ENCODE measurements around the gene TBX5. TPM values are rescaled to one million over a fixed set of nuclear protein-coding genes. Genes with fewer than 3 reads are reported as not detected.

TBX5 gene
- polyA plus RNA-seq, 1 of the 3 experiments (the other 2 are of a cell fraction), result not detected

DNA sequence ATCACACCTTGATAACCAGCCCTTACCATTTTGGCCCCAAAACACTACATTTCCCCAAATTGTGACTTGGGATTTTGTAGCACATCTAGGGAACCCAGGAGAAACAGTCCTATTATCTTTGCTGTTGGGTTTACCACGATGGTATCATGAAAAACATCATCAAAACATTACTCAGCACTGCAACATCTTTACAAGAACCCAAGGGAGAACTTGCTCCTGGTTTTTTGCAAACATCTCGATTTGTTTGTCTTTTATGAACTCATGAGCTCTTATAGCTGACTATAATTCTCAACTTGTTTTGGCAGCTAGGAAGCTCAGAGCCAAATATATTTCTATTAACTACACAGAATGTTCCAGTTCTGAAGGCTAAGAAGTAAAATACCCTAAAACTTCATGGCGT is 65.7 kb downstream of the TBX5 start:
- ChIA-PET CTCF (no interaction called here), POLR2A (no interaction called here)
- TF ChIP-seq, protein P1, sequence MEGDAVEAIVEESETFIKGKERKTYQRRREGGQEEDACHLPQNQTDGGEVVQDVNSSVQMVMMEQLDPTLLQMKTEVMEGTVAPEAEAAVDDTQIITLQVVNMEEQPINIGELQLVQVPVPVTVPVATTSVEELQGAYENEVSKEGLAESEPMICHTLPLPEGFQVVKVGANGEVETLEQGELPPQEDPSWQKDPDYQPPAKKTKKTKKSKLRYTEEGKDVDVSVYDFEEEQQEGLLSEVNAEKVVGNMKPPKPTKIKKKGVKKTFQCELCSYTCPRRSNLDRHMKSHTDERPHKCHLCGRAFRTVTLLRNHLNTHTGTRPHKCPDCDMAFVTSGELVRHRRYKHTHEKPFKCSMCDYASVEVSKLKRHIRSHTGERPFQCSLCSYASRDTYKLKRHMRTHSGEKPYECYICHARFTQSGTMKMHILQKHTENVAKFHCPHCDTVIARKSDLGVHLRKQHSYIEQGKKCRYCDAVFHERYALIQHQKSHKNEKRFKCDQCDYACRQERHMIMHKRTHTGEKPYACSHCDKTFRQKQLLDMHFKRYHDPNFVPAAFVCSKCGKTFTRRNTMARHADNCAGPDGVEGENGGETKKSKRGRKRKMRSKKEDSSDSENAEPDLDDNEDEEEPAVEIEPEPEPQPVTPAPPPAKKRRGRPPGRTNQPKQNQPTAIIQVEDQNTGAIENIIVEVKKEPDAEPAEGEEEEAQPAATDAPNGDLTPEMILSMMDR (IDR thresholded peaks at IDR 0.05), result no peak
- TF ChIP-seq, protein P2, sequence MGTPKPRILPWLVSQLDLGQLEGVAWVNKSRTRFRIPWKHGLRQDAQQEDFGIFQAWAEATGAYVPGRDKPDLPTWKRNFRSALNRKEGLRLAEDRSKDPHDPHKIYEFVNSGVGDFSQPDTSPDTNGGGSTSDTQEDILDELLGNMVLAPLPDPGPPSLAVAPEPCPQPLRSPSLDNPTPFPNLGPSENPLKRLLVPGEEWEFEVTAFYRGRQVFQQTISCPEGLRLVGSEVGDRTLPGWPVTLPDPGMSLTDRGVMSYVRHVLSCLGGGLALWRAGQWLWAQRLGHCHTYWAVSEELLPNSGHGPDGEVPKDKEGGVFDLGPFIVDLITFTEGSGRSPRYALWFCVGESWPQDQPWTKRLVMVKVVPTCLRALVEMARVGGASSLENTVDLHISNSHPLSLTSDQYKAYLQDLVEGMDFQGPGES (IDR thresholded peaks at IDR 0.05; ENCODE audit: low read depth, low read length), result no peak
- TF ChIP-seq RCOR1 (IDR thresholded peaks at IDR 0.05; ENCODE audit: low read length), result no peak
- no peak for TF ChIP-seq YY1 (IDR thresholded peaks at IDR 0.05; ENCODE audit: low read depth)
- TF ChIP-seq TAF1 (IDR thresholded peaks at IDR 0.05; ENCODE audit: borderline replicate concordance, low read depth, low read length), result no peak
- no peak for TF ChIP-seq ELF1 (IDR thresholded peaks at IDR 0.05)
- no peak for TF ChIP-seq RXRA (IDR thresholded peaks at IDR 0.05; ENCODE audit: borderline replicate concordance, low read depth)
- no peak for TF ChIP-seq RAD21 (IDR thresholded peaks at IDR 0.05; ENCODE audit: low read length)
- no peak for TF ChIP-seq JUND (IDR thresholded peaks at IDR 0.05)
- TF ChIP-seq FOXJ3 (CRISPR knock-in tag; IDR thresholded peaks at IDR 0.05), result no peak
- no peak for TF ChIP-seq SMC3 (IDR thresholded peaks at IDR 0.05; ENCODE audit: low read depth, low read length)
- Histone ChIP-seq H3K79me2 (ENCODE audit: insufficient read depth) (no peaks in the 10 kb centered on the region), H4K20me1 (ENCODE audit: insufficient read depth) (no peaks in the 10 kb centered on the region), H3K4me2 (no peak overlapping the region), H3K36me3 (replicated peaks in 1 of 2; ENCODE audit: control insufficient read depth in 1 of 2, insufficient read depth in 2 of 2, low read length in 1 of 2) (no peaks in the 10 kb centered on the region), H3K9me2 (no peaks in the 10 kb centered on the region), H3K27ac (ENCODE audit: low read depth in 2 of 2, low read length in 1 of 2) (no peak overlapping the region), H2AFZ (ENCODE audit: low read depth) (no peak overlapping the region; the same call in 1 of the 2 replicates), H3K4me3 (ENCODE audit: low read depth in 2 of 2, low read length in 1 of 2) (no peak overlapping the region), H3K4me1 (ENCODE audit: control insufficient read depth in 1 of 2, insufficient read depth in 2 of 2, low read depth in 1 of 2, low read length in 1 of 2) (no peaks in the 10 kb centered on the region), H3K9ac (no peak overlapping the region), H3F3A (replicated peaks; ENCODE audit: insufficient read depth) (no peaks in the 10 kb centered on the region), H3K27me3 (ENCODE audit: insufficient read depth) (no peaks in the 10 kb centered on the region; the same call in 1 of the 2 replicates), H3K9me3 (no peaks in the 10 kb centered on the region)
- WGBS (ENCODE audit: low lambda C conversion rate), result 15% methylated on average over 3 of the region's 3 CpGs
- no peak for DNase-seq

DNA sequence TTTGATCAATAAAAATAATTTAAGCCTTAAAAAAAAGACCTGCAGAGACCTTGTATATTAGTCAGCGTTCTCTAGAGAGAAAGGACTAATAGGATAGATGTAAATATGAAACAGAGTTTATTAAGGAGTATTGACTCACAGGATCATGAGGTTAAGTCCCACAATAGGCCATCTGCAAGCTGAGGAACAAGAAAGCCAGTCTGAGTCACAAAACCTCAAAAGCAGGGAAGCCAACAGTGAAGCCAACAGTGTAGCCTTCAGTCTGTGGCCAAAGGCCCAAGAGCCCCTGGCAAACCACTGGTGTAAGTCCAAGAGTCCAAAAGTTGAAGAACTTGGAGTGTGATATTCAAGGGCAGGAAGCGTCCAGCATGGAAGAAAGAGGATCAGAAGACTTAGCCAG is 66.3 kb downstream of the TBX5 start:
- Histone ChIP-seq H3F3A (replicated peaks; ENCODE audit: insufficient read depth) (no peaks in the 10 kb centered on the region), H3K4me1 (ENCODE audit: control insufficient read depth in 1 of 2, insufficient read depth in 2 of 2, low read depth in 1 of 2, low read length in 1 of 2) (no peaks in the 10 kb centered on the region), H3K4me3 (ENCODE audit: low read depth in 2 of 2, low read length in 1 of 2) (no peak overlapping the region), H3K9me2 (no peaks in the 10 kb centered on the region), H4K20me1 (ENCODE audit: insufficient read depth) (no peaks in the 10 kb centered on the region), H3K9me3 (no peaks in the 10 kb centered on the region), H3K27ac (ENCODE audit: low read depth in 2 of 2, low read length in 1 of 2) (no peak overlapping the region), H3K79me2 (ENCODE audit: insufficient read depth) (no peaks in the 10 kb centered on the region), H3K27me3 (ENCODE audit: insufficient read depth) (no peaks in the 10 kb centered on the region; the same call in 1 of the 2 replicates), H3K36me3 (replicated peaks in 1 of 2; ENCODE audit: control insufficient read depth in 1 of 2, insufficient read depth in 2 of 2, low read length in 1 of 2) (no peaks in the 10 kb centered on the region), H3K4me2 (no peak overlapping the region), H2AFZ (ENCODE audit: low read depth) (no peak overlapping the region), H3K9ac (no peak overlapping the region)
- ChIA-PET POLR2A (no interaction called here), CTCF (no interaction called here)
- TF ChIP-seq FOXM1 (IDR thresholded peaks at IDR 0.05; ENCODE audit: low read depth) (no peak), TAF1 (IDR thresholded peaks at IDR 0.05; ENCODE audit: borderline replicate concordance, low read depth, low read length) (no peak), RFX5 (IDR thresholded peaks at IDR 0.05; ENCODE audit: low read length) (no peak), RCOR1 (IDR thresholded peaks at IDR 0.05; ENCODE audit: low read length) (no peak), FOXJ3 (CRISPR knock-in tag; IDR thresholded peaks at IDR 0.05) (no peak), POLR2AphosphoS5 (IDR thresholded peaks at IDR 0.05; ENCODE audit: low read depth, low read length) (no peak), SIN3A (IDR thresholded peaks at IDR 0.05; ENCODE audit: borderline replicate concordance, low read depth, low read length) (no peak), TEAD4 (IDR thresholded peaks at IDR 0.05; ENCODE audit: borderline replicate concordance, insufficient read depth) (no peak), EZH2phosphoT487 (IDR thresholded peaks at IDR 0.05; ENCODE audit: borderline replicate concordance, low read depth) (no peak), GATA2 (CRISPR knock-in tag; IDR thresholded peaks at IDR 0.05) (no peak), ELF1 (IDR thresholded peaks at IDR 0.05) (no peak)
- TF ChIP-seq, protein P3, sequence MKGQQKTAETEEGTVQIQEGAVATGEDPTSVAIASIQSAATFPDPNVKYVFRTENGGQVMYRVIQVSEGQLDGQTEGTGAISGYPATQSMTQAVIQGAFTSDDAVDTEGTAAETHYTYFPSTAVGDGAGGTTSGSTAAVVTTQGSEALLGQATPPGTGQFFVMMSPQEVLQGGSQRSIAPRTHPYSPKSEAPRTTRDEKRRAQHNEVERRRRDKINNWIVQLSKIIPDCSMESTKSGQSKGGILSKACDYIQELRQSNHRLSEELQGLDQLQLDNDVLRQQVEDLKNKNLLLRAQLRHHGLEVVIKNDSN (IDR thresholded peaks at IDR 0.05; ENCODE audit: borderline replicate concordance, low read depth), result no peak
- TF ChIP-seq, protein P4, sequence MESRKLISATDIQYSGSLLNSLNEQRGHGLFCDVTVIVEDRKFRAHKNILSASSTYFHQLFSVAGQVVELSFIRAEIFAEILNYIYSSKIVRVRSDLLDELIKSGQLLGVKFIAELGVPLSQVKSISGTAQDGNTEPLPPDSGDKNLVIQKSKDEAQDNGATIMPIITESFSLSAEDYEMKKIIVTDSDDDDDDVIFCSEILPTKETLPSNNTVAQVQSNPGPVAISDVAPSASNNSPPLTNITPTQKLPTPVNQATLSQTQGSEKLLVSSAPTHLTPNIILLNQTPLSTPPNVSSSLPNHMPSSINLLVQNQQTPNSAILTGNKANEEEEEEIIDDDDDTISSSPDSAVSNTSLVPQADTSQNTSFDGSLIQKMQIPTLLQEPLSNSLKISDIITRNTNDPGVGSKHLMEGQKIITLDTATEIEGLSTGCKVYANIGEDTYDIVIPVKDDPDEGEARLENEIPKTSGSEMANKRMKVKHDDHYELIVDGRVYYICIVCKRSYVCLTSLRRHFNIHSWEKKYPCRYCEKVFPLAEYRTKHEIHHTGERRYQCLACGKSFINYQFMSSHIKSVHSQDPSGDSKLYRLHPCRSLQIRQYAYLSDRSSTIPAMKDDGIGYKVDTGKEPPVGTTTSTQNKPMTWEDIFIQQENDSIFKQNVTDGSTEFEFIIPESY (IDR thresholded peaks at IDR 0.05; ENCODE audit: borderline replicate concordance, low read depth), result no peak
- DNase-seq, result no peak
- 5% methylated on average over 1 of the region's 2 CpGs for WGBS (ENCODE audit: low lambda C conversion rate)

Data from SK-N-SH (cell line).